Activated B cell treated with CpG ODN at 0.5 μM for 24 hours (primary cell): Measurements from ENCODE around the gene POLR2J3. TPM values are rescaled to one million over a fixed set of nuclear protein-coding genes. Genes with fewer than 3 reads are reported as not detected.
A peak's percentile ranks its signal among the peaks of the same experiment; 100 is the strongest.
"Not testable (repeated sequence)": the region's sequence is repeated elsewhere in the genome, so short reads cannot be mapped to it uniquely, and the experiment has no call there.

Source experiments
- ATAC-seq: fragments of 200-7000 bp; cut with Tn5 transposase; one replicate; pipeline ENCODE4 v1.10.0; 2021; ENCODE audit warnings: low read depth, mild to moderate bottlenecking, moderate library complexity
- CTCF ChIA-PET: fragments of 350-600 bp; sonication (Branson Sonifier 250); formaldehyde crosslinking; loops from one replicate; lab custom pipeline; 2021; ENCODE audit warnings: antibody characterized with exemption; lab: Charles Lee
- POLR2A ChIA-PET: fragments of 350-600 bp; sonication (Branson Sonifier 250); formaldehyde crosslinking; loops from one replicate; lab custom pipeline; 2021; ENCODE audit warnings: antibody characterized with exemption; lab: Charles Lee
- DNase-seq: peaks from one replicate; pipeline ENCODE4 v3.0.0; 2022
- H3K27ac Mint-ChIP-seq: one replicate; pipeline ENCODE4 v1.8.0; 2020; ENCODE audit warnings: mixed read lengths
- H3K27me3 Mint-ChIP-seq: one replicate; pipeline ENCODE4 v1.8.0; 2021; ENCODE audit warnings: mixed read lengths
- H3K36me3 Mint-ChIP-seq: one replicate; pipeline ENCODE4 v1.8.0; 2021; ENCODE audit warnings: low read depth, mixed read lengths
- H3K4me1 Mint-ChIP-seq: one replicate; pipeline ENCODE4 v1.8.0; 2021; ENCODE audit warnings: mixed read lengths
- H3K4me3 Mint-ChIP-seq: one replicate; pipeline ENCODE4 v1.8.0; 2020; ENCODE audit warnings: mild to moderate bottlenecking, mixed read lengths
- H3K9me3 Mint-ChIP-seq: one replicate; pipeline ENCODE4 v1.8.0; 2020; ENCODE audit warnings: mixed read lengths
- intact Hi-C: fragments of 100-400 bp; cut with micrococcal nuclease; formaldehyde crosslinking; loops from one replicate; pipeline ENCODE4 v1.15.1; 2024
- total RNA-seq: library from RNA; stranded (reverse); gene quantifications from 2 replicates; pipeline ENCODE4 v1.2.3, GENCODE V29; 2022

POLR2J3 gene
- total RNA-seq, 1 donor from 2014 or later: 123 TPM

GRCh38 chr7:102606848-102607247 is 34.5 kb upstream of the POLR2J3 start:
- intact Hi-C loops: not testable (repeated sequence)

GRCh38 chr7:102604431-102605145 is 32.2 kb upstream of the POLR2J3 start:
- H3K27me3 Mint-ChIP-seq, CTCF ChIA-PET, POLR2A ChIA-PET: not testable (repeated sequence)

More at GRCh38 chr7:102606848-102607247, 34.5 kb upstream of the POLR2J3 start:
- H3K27ac Mint-ChIP-seq, POLR2A ChIA-PET, ATAC-seq, DNase-seq, H3K4me3 Mint-ChIP-seq, H3K4me1 Mint-ChIP-seq, H3K27me3 Mint-ChIP-seq, H3K9me3 Mint-ChIP-seq, CTCF ChIA-PET, H3K36me3 Mint-ChIP-seq: not testable (repeated sequence)

GRCh38 chr7:102602317-102602716 is 29.9 kb upstream of the POLR2J3 start:
- H3K27ac Mint-ChIP-seq, CTCF ChIA-PET, intact Hi-C loops, H3K4me3 Mint-ChIP-seq, DNase-seq, POLR2A ChIA-PET, ATAC-seq, H3K9me3 Mint-ChIP-seq, H3K36me3 Mint-ChIP-seq, H3K27me3 Mint-ChIP-seq, H3K4me1 Mint-ChIP-seq: not testable (repeated sequence)

More at GRCh38 chr7:102604431-102605145, 32.2 kb upstream of the POLR2J3 start:
- H3K4me1 Mint-ChIP-seq, ATAC-seq, intact Hi-C loops, H3K4me3 Mint-ChIP-seq, H3K27ac Mint-ChIP-seq, H3K9me3 Mint-ChIP-seq, DNase-seq, H3K36me3 Mint-ChIP-seq: not testable (repeated sequence)

- not testable (repeated sequence) for H3K27ac Mint-ChIP-seq, H3K9me3 Mint-ChIP-seq, H3K36me3 Mint-ChIP-seq
These were observed 27.3 kb upstream of the POLR2J3 start for GRCh38 chr7:102599699-102600098.

GRCh38 chr7:102596036-102596435 is 23.7 kb upstream of the POLR2J3 start:
- H3K4me1 Mint-ChIP-seq, POLR2A ChIA-PET, H3K27ac Mint-ChIP-seq, H3K9me3 Mint-ChIP-seq, H3K36me3 Mint-ChIP-seq, ATAC-seq, intact Hi-C loops, DNase-seq, H3K4me3 Mint-ChIP-seq, H3K27me3 Mint-ChIP-seq, CTCF ChIA-PET: not testable (repeated sequence)

More at GRCh38 chr7:102599699-102600098, 27.3 kb upstream of the POLR2J3 start:
- POLR2A ChIA-PET, intact Hi-C loops, H3K4me1 Mint-ChIP-seq, CTCF ChIA-PET, H3K27me3 Mint-ChIP-seq, DNase-seq, H3K4me3 Mint-ChIP-seq, ATAC-seq: not testable (repeated sequence)

- H3K27ac Mint-ChIP-seq, H3K27me3 Mint-ChIP-seq, H3K4me1 Mint-ChIP-seq: not testable (repeated sequence)
These were observed 21.4 kb upstream of the POLR2J3 start for GRCh38 chr7:102593637-102594334.

GRCh38 chr7:102592477-102593019 is 20.2 kb upstream of the POLR2J3 start:
- H3K9me3 Mint-ChIP-seq, H3K4me1 Mint-ChIP-seq, H3K27me3 Mint-ChIP-seq, H3K36me3 Mint-ChIP-seq, intact Hi-C loops, CTCF ChIA-PET, POLR2A ChIA-PET, H3K27ac Mint-ChIP-seq, H3K4me3 Mint-ChIP-seq: not testable (repeated sequence)
- ATAC-seq (peak; percentile 74), DNase-seq (peak; percentile 56)

More at GRCh38 chr7:102593637-102594334, 21.4 kb upstream of the POLR2J3 start:
- POLR2A ChIA-PET, intact Hi-C loops, H3K36me3 Mint-ChIP-seq, DNase-seq, H3K4me3 Mint-ChIP-seq, CTCF ChIA-PET, H3K9me3 Mint-ChIP-seq: not testable (repeated sequence)
- ATAC-seq: peak; percentile 69

- H3K9me3 Mint-ChIP-seq, H3K27me3 Mint-ChIP-seq, H3K27ac Mint-ChIP-seq, CTCF ChIA-PET, POLR2A ChIA-PET, intact Hi-C loops, H3K4me3 Mint-ChIP-seq, DNase-seq, H3K36me3 Mint-ChIP-seq, H3K4me1 Mint-ChIP-seq: not testable (repeated sequence)
- peak; percentile 43 for ATAC-seq
These were observed 17.5 kb upstream of the POLR2J3 start for GRCh38 chr7:102589857-102590256.

GRCh38 chr7:102583495-102583894 is 11.1 kb upstream of the POLR2J3 start:
- ATAC-seq, H3K36me3 Mint-ChIP-seq, intact Hi-C loops, DNase-seq, H3K27me3 Mint-ChIP-seq, H3K9me3 Mint-ChIP-seq, H3K4me3 Mint-ChIP-seq, H3K4me1 Mint-ChIP-seq, POLR2A ChIA-PET, H3K27ac Mint-ChIP-seq, CTCF ChIA-PET: not testable (repeated sequence)

- H3K4me3 Mint-ChIP-seq, intact Hi-C loops, H3K9me3 Mint-ChIP-seq: not testable (repeated sequence)
These were observed 9.3 kb upstream of the POLR2J3 start for GRCh38 chr7:102581722-102582121.

GRCh38 chr7:102578486-102578885 is 6.1 kb upstream of the POLR2J3 start:
- ATAC-seq, H3K9me3 Mint-ChIP-seq, CTCF ChIA-PET, H3K4me3 Mint-ChIP-seq, H3K27ac Mint-ChIP-seq, H3K27me3 Mint-ChIP-seq, POLR2A ChIA-PET, intact Hi-C loops, H3K36me3 Mint-ChIP-seq, H3K4me1 Mint-ChIP-seq, DNase-seq: not testable (repeated sequence)

More at GRCh38 chr7:102581722-102582121, 9.3 kb upstream of the POLR2J3 start:
- H3K4me1 Mint-ChIP-seq, POLR2A ChIA-PET, H3K27ac Mint-ChIP-seq, H3K36me3 Mint-ChIP-seq, CTCF ChIA-PET, DNase-seq, ATAC-seq, H3K27me3 Mint-ChIP-seq: not testable (repeated sequence)
